ENCODE measurements around the gene NR2C2. TPM values are rescaled to one million over a fixed set of nuclear protein-coding genes. Genes with fewer than 3 reads are reported as not detected.
"Not testable (repeated sequence)": the region's sequence is repeated elsewhere in the genome, so short reads cannot be mapped to it uniquely, and the experiment has no call there.

Gene NR2C2
- total RNA-seq, 1 experiment from 2014 or later = 18.0 TPM

DNA sequence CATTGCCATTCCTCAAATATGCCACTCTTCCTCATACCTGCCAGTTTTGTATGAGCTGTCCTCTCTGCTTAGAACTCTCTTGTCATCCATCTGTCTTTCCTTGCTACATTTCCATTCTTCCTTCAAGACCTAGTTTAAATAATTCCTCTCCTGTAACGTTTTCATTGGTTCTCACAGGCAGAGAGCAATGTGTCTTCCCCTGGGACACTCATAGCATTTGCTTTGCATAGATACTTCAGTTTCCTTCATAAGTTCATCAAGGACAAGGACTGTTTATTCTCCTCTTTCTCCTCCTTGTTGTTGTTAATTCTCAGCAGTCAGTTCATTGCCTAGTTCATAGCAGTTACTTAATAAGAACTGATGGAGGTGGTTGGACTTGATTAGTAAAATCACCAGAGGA is 10.5 kb downstream of the NR2C2 start:
- DNase-seq (ENCODE audit: low spot score) = no peak

DNA sequence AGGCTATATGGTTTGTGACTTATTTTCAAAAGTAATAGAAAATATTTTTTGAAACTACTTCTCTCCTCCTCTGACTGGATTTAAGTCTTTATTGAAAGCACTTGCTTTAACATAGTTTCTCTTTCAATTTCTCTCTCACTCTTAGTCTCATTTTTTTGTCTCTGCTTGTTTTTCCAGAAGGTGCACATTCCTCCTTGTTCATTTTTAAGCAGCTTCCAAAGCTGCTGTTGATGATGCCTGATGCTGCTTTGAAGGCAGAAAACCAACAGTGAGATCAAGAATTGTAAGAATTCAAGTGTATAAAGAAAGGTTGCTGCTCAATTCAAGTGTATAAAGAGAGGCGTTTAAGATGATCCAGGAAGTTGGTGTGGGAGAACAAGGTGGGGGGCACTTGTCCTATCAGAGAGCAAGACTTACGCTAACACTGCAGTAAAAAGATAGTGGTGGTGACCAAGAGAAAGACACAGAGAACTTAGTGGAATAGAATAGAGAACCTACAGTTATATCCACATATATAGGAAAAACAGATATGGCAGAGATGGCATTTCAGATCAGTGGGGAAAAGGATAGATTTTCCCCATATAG is 12.1 kb downstream of the NR2C2 start:
- no peak for DNase-seq (ENCODE audit: low spot score)

DNA sequence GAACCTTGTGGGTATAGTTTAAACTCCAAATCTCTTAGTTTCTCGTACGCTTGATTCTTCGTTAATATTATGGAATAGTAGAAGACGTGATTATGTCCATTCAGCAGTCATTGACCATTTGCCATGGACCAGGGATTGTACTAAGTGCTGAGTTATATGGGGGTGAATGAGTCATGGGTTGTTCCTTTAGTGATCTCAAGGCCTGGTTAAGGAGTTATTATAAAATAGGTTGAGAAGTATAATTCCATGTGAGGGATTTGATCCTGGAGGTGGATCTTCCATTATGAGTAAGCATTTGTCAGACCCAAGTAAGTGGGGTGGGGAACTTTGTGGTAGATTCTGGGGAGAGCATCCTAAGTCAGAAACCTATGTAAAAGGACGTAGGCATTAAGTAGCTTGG is 15.4 kb downstream of the NR2C2 start:
- no peak for DNase-seq (ENCODE audit: low spot score)

DNA sequence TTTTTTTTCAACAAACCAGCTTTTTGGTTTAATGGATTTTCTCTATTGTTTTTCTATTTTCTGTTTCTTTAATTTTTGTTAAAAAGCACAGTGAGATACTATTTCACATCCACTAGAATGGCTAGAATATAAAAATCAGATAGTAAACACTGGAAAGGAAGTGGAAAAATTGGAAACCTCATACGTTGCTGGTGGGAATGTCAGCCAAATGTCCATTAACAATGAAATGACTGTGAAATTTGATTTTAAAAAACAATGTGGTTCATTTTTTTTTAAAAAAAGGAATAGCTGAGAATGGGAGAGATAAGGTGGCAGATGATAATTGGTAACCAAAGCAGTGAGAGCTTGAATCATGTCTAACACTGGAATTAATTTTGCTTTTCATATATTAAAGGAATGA is 19.9 kb downstream of the NR2C2 start:
- no peak for DNase-seq (ENCODE audit: low spot score)

DNA sequence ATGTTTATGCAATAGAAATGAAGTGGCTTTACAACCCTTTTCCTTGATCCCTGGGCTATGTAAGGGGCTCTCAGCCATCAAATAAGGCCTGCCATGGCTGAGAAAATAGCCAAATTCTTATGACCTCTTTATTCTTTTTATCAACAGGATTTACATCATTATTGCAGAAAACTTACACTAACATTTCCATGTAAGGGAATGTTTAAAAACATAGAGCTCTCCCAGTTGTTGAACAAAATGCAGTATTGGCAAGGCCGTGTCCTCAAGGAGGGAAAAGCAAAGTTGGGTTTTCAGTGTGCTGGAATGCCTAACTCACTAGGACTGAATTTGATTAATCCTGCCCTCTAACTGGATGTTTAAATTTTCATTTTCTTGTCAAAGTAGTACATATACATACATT is 22.3 kb downstream of the NR2C2 start:
- no peak for DNase-seq (ENCODE audit: low spot score)

DNA sequence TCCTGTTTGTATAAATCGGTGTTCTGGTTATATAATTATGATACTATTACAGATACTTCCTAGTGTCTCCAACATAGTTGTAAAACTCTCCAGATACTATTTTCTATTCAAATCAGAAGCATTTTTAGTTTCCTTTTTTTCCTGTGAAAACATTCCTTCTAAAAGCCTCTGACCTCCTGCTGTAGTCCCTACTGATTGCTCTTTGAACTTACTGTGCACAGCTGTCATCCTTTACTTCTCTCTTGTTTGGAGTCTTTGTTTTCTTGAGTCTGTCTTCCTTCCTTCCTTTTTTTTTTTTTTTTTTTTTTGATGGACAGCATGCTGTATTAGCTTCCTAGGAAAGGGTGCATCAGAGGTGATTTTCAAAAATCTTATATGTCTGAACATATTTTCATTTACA is 28.9 kb downstream of the NR2C2 start:
- DNase-seq (ENCODE audit: low spot score) = no peak

DNA sequence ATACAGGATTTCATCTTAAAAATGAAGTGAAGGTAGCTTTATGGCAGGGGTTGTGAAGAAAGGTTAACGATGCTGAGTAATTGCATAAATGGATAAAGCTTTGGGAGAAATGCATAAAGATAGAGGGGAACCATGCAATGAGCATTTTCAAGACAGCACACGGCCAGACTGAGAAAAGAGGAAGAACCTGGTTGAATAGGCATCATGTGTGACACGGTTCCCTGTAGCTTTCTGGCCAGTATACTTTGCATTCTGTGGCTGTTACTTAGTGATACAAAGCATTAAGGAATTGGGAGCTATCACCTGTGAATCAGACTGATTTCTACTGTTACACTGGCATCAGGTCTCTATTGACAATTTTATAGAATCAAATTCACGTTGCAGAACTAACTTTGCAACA is 33.3 kb downstream of the NR2C2 start:
- no peak for DNase-seq (ENCODE audit: low spot score)

DNA sequence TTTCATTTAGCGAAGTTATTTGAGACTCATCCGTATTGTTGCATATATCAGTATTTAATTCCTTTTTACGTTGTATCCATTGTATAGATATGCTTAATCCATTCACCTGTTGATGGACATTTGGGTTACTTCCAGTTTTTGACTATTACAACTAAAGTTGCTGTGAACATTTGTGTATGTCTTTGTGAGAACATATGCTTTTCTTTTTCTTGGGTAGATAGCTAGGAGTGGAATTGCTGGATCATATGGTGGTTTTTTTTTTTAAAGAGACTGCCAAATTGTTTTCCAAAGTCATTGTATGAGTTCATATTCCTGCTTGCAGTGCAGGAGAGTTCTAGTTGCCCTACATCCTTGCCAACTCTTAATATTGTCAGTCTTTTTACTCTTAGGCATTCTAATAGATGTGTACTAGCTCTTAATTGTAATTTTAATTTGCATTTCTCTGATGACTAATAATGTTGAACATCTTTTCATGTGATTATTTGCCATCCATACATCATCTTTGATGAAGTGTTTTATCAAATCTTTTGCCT is 37.3 kb downstream of the NR2C2 start:
- DNase-seq (ENCODE audit: low spot score) = no peak

GRCh38 chr3:14988988-14989394 is 41.6 kb downstream of the NR2C2 start:
- peak; percentile 2 for DNase-seq (ENCODE audit: low spot score)

DNA sequence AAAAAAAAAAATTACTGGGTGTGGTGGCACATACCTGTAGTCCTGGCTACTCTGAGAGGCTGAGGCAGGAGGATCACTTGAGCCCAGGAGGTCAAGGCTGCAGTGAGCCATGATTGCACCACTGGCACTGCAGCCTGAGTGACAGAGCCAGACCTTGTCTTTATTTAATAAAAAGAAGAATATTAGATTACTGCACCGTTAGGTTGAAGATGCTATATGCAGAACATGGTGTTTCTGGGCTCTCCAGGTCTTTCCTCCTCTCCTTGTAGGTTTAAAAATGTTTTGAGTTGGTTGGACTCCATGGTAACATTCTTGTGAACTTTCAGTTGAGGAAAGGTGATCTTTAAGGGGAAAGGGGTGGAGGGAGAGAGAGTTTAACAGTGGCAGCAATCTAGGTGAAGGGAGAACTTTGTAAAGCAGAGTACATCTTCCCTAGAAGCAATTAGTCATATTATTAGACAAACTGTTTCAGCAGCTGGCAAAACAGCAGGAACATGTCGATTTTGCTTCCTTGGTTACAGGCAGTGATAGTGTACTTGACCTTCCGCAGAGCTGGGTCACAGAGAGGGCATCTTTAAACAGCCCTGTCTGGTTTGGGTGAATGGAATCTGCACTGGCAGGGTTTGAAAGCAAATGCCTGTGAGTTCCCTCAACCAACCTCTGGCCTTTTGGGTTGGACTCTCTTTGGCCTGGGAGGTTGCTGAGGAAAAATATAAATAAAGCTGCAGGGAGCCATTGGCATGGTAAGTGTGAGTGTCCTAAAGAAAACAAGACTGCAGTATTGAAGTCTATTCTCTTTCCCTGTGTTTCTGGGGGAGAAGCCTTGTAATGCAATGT is 42.8 kb downstream of the NR2C2 start:
- peak; percentile 32 for DNase-seq (ENCODE audit: low spot score)

- DNase-seq (ENCODE audit: low spot score) = no peak
These were observed 43.4 kb downstream of the NR2C2 start for GRCh38 chr3:14990780-14991148.

- no peak for DNase-seq (ENCODE audit: low spot score)
These were observed 43.9 kb downstream of the NR2C2 start for GRCh38 chr3:14991151-14991742.

DNA sequence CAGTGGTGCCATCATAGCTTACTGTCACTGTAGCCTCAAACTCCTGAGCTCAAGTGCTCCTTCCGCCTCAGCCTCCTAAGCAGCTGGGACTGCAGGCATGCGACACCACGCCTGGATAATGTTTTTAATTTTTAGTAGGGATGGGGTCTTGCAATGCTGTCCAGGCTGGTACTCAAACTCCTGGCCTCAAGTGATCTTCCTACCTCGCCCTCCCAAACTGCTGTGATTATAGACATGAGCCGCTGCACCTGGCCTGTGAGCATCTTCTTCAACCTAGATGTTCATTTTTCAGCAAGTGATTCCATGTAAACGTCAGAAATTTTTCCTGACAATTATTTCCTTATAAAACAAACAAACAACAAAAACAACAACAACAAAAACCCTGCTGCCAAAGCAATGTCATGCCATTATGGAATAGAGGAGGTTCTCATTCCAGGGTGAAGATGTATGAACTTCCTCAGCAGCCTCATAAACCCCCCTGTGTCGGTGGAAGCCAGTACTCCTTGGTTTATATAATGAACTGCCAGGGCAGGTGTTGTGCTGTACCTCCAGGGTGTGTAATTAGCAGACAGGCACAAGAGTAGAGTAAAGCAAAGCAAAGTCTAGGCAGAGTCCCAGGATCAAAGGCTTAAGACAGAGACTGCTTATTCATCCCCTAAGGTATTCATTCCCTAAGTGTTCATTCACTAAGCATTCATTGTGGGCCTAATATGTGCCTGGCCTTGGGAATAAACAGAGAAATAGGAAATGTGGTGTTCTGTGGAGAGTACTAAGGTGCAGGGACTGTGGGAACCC is 44.6 kb downstream of the NR2C2 start:
- DNase-seq (ENCODE audit: low spot score) = no peak

DNA sequence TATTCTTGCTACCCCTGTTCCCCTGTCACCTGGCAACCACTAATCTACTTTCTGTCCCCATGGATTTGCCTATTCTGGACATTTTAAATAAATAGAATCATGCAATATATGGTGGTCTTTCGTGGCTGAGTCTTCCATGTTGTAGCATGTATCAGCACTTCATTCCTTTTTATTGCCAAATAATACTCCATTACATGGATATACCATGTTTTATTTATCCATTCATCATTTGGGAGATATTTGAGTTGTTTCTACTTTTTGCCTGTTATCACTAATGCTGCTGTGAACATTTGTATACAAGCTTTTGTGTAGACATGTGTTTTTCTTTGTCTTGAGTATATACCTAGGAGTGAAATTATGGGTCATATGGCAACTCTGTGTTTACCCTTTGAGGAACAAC is 50.6 kb downstream of the NR2C2 start:
- DNase-seq (ENCODE audit: low spot score) = no peak

DNA sequence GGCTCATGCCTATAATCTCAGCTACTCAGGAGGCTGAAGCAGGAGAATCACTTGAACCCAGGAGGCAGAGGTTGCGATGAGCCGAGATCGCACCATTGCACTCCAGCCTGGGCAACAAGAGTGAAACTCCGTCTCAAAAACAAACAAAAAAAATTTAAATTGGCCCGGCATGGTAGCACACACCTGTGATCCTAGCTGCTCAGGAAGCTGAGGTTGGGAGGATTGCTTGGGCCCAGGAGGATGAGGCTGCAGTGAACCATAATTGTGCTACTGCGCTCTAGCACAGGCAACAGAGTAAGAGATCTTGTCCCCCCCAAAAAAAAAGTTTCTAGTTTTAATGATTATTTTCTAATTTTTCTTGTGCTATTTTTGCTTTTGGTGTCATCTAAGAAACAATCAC is 51.8 kb downstream of the NR2C2 start:
- not testable (repeated sequence) for DNase-seq (ENCODE audit: low spot score)

DNA sequence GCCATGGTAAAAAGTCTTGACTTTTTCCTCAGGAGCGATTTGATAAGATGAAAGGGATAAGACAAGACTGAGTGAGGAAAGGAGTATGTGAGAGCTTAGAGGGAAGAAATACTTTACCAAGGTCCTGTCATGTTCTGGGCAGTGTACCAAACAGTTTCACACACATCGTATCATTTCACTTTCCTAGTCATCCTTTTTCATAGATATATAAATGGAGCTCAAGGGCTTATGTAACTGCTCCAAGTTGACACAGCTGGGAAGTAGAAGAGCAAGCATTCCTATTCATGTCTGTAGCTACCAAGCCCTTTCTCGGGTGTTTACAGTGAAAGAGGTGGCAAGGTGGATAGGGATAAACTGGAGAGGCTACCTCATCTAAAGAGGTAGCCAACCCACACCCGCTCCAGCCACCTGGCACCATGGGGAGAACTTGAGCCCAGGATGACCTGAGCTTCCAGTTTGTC is 60.3 kb downstream of the NR2C2 start:
- DNase-seq (ENCODE audit: low spot score) = no peak

DNA sequence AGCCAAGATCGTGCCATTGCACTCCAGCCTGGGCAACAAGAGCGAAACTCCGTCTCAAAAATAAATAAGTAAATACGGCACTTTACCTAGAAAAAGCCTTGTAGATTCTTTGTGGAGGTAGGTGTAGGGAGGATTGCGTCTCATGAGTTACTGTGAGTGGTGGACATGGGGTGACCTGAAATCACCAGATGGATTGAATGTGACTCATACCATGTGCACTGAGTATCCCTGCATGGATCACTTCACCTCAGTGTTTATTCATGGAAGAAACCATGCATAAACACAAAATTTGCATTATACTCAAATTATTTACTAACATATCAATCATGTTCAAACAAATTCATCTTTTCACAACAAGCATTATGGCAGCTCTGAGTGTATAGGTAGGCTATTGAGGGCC is 61.8 kb downstream of the NR2C2 start:
- DNase-seq (ENCODE audit: low spot score) = no peak

GRCh38 chr3:15010664-15011063 is 63.3 kb downstream of the NR2C2 start:
- DNase-seq (ENCODE audit: low spot score) = no peak

DNA sequence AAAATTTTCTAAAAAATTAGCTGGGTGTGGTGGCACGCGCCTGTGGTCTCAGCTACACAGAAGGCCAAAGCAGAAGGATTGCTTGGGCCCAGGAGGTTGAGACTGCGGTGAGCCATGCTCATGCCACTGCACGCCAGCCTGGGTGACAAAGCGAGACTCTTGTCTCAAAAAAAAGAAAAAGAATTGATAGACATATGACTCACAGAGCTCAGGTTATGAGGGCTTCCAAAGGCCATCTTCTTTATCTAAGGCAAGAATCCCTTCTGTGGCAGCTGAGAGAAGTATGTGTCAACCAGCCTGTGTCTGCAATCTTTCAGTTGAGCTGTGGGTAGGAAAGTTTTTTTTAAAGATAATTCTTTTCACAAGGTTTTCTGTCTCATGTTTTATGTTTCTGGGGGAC is 63.8 kb downstream of the NR2C2 start:
- no peak for DNase-seq (ENCODE audit: low spot score)

GRCh38 chr3:15014606-15015328 is 67.4 kb downstream of the NR2C2 start:
- DNase-seq (ENCODE audit: low spot score) = no peak

- DNase-seq (ENCODE audit: low spot score) = no peak
These were observed 68.1 kb downstream of the NR2C2 start for GRCh38 chr3:15015456-15015855.
